HepG2 (cell line): Measurements from ENCODE around the gene DCDC1. TPM values are rescaled to one million over a fixed set of nuclear protein-coding genes. Genes with fewer than 3 reads are reported as not detected.

ENCODE experiments used
- ATAC-seq: fragments of 200-7000 bp; cut with Tn5 transposase; 3 replicates; pipeline ENCODE4 v1.9.1; 2020; ENCODE audit warnings: mild to moderate bottlenecking, moderate library complexity
- BruUV-seq: library from RNA; stranded (reverse); fragments of 400-500 nt; replicated peaks from 2 replicates; lab custom pipeline; 2021; lab: Mats Ljungman, UMichigan
- CTCF ChIA-PET: fragments of 300-600 bp; formaldehyde crosslinking; extraction: SDS; loops from one replicate; lab custom pipeline; 2021; ENCODE audit warnings: low total read pairs, inconsistent platforms, low intra/inter-chr PET ratio; lab: Yijun Ruan, JAX
- POLR2A ChIA-PET: fragments of 350-600 bp; sonication (Branson Sonifier 250); formaldehyde crosslinking; loops from one replicate; lab custom pipeline; 2020; ENCODE audit warnings: antibody characterized with exemption, inconsistent platforms; lab: Yijun Ruan, JAX
- DNase-seq: peaks from one replicate; pipeline ENCODE4 v3.0.0-alpha.2; 2015; ENCODE audit warnings: low spot score
- FAIRE-seq: peaks from 3 replicates; lab custom pipeline; 2011; peaks lifted over from hg19 to GRCh38; lab: Jason Lieb, UNC
- H2AFZ ChIP-seq: one replicate; pipeline ENCODE4 v1.6.1; 2011; ENCODE audit warnings: low read length, inconsistent platforms
- H3K27ac ChIP-seq: fragments of 300-600 bp; 3 replicates; pipeline ENCODE4 v1.8.0; 2011; ENCODE audit warnings: mixed run types, mild to moderate bottlenecking, mixed read lengths, low read length, inconsistent platforms; ENCODE audit not compliant: insufficient read depth; ENCODE audit errors: extremely low read length
- H3K27me3 ChIP-seq, 2 experiments: fragments of 200-600 bp in 1 of 2; 2 replicates in 1 of 2; 3 replicates in 1 of 2; pipeline versions ENCODE4 v1.6.0 to v1.8.0; 2011; ENCODE audit warnings: low read length in 2 of 2, mild to moderate bottlenecking in 2 of 2, moderate library complexity in 2 of 2, inconsistent platforms in 1 of 2; ENCODE audit not compliant: insufficient read depth in 2 of 2, control insufficient read depth in 1 of 2
- H3K36me3 ChIP-seq, 2 experiments: fragments of 200-600 bp in 1 of 2; replicated peaks in 1 of 2; 2 replicates in 1 of 2; 3 replicates in 1 of 2; pipeline versions ENCODE4 v1.5.1 to v1.8.0; 2011; ENCODE audit warnings: low read length in 2 of 2, inconsistent platforms in 1 of 2; ENCODE audit not compliant: insufficient read depth in 2 of 2, control insufficient read depth in 1 of 2
- H3K4me1 ChIP-seq: 2 replicates; pipeline ENCODE4 v1.5.1; 2012; ENCODE audit warnings: low read length, inconsistent platforms; ENCODE audit not compliant: insufficient read depth
- H3K4me2 ChIP-seq: 2 replicates; pipeline ENCODE4 v1.6.0; 2011; ENCODE audit warnings: low read depth, low read length, inconsistent platforms
- H3K4me3 ChIP-seq, 3 experiments: fragments of 200-600 bp in 1 of 3; sonication (generic), shearing (Covaris generic) in 1 of 3; replicated peaks in 1 of 3; 2 replicates each; pipeline ENCODE4 v1.5.1; 2011 to 2016; ENCODE audit warnings: low read length in 3 of 3, inconsistent platforms in 2 of 3, low read depth in 2 of 3, mild to moderate bottlenecking in 2 of 3, control low read depth in 1 of 3, mixed read lengths in 1 of 3; ENCODE audit not compliant: insufficient read depth in 1 of 3
- H3K79me2 ChIP-seq: one replicate; pipeline ENCODE4 v1.6.1; 2011; ENCODE audit warnings: low read length, inconsistent platforms; ENCODE audit not compliant: insufficient read depth
- H3K9ac ChIP-seq: 2 replicates; pipeline ENCODE4 v1.6.0; 2011; ENCODE audit warnings: mild to moderate bottlenecking, low read depth, low read length, inconsistent platforms; ENCODE audit not compliant: insufficient read depth
- H3K9me3 ChIP-seq: 2 replicates; pipeline ENCODE4 v1.5.1; 2012; ENCODE audit warnings: mild to moderate bottlenecking, low read length
- H4K20me1 ChIP-seq: 2 replicates; pipeline ENCODE4 v1.6.0; 2011; ENCODE audit warnings: inconsistent platforms, mild to moderate bottlenecking, low read length, moderate library complexity; ENCODE audit not compliant: insufficient read depth
- GFI1 ChIP-seq: sonication (generic); formaldehyde crosslinking; IDR thresholded peaks from 2 replicates; pipeline ENCODE4 v1.5.0; 2020; ENCODE audit warnings: missing genetic modification reagents, mild to moderate bottlenecking, borderline replicate concordance
- NFE2L2 ChIP-seq: fragments of 150-350 bp; IDR thresholded peaks from 2 replicates; pipeline ENCODE4 v1.6.1; 2014; ENCODE audit warnings: low read length
- NKX3-1 ChIP-seq: sonication (generic); formaldehyde crosslinking; IDR thresholded peaks from 2 replicates; pipeline ENCODE4 v1.5.0; 2020; ENCODE audit warnings: missing genetic modification reagents
- SETDB1 ChIP-seq: sonication (generic); formaldehyde crosslinking; IDR thresholded peaks from 2 replicates; pipeline ENCODE4 v1.5.1; 2020; ENCODE audit warnings: missing genetic modification reagents, mild to moderate bottlenecking, borderline replicate concordance
- STAG1 ChIP-seq: sonication (generic); formaldehyde crosslinking; IDR thresholded peaks from 2 replicates; pipeline ENCODE4 v1.4.0; 2020; ENCODE audit warnings: missing genetic modification reagents
- UBTF ChIP-seq: sonication (generic); formaldehyde crosslinking; IDR thresholded peaks from 2 replicates; pipeline ENCODE4 v1.4.0; 2020; ENCODE audit warnings: mild to moderate bottlenecking, missing genetic modification reagents
- XRCC5 ChIP-seq: fragments of 200-400 bp; formaldehyde crosslinking; optimal IDR thresholded peaks from 2 replicates; pipeline ENCODE3; 2017; ENCODE audit warnings: mild to moderate bottlenecking, low read length
- YEATS2 ChIP-seq: sonication (generic); formaldehyde crosslinking; IDR thresholded peaks from 2 replicates; pipeline ENCODE4 v1.4.0; 2020; ENCODE audit warnings: missing genetic modification reagents, borderline replicate concordance
- ZBTB1 ChIP-seq: sonication (generic); formaldehyde crosslinking; IDR thresholded peaks from 2 replicates; pipeline ENCODE4 v1.4.0; 2020; ENCODE audit warnings: missing genetic modification reagents, borderline replicate concordance
- ZNF496 ChIP-seq: sonication (generic); formaldehyde crosslinking; IDR thresholded peaks from 2 replicates; pipeline ENCODE4 v1.8.1; 2023; ENCODE audit warnings: mild to moderate bottlenecking, moderate library complexity, missing genetic modification reagents; ENCODE audit not compliant: insufficient replicate concordance
- ZNF597 ChIP-seq: sonication (generic); formaldehyde crosslinking; IDR thresholded peaks from 2 replicates; pipeline ENCODE4 v1.5.0; 2020; ENCODE audit warnings: missing genetic modification reagents
- ZNF605 ChIP-seq: sonication (generic); formaldehyde crosslinking; IDR thresholded peaks from 2 replicates; pipeline ENCODE4 v1.8.0; 2022; ENCODE audit warnings: mild to moderate bottlenecking, missing genetic modification reagents
- ZNF780A ChIP-seq: sonication (generic); formaldehyde crosslinking; IDR thresholded peaks from 2 replicates; pipeline ENCODE4 v1.8.0; 2022; ENCODE audit warnings: mild to moderate bottlenecking, missing genetic modification reagents, moderate library complexity
- WGBS: methylation state at CpG from one replicate; pipeline ENCODE4 v1.1.6; 2017; ENCODE audit warnings: low lambda C conversion rate; 5-methylcytosine and 5-hydroxymethylcytosine counted together
- in situ Hi-C: cut with HindIII; loops from 2 replicates; pipeline ENCODE4 v1.10.0; 2017; ENCODE audit warnings: low pct_unique_long_range_greater_than_20kb; ENCODE audit not compliant: extremely low pct_ligation_motif_present
- intact Hi-C: fragments of 100-400 bp; cut with micrococcal nuclease; formaldehyde crosslinking; loops from one replicate; pipeline ENCODE4 v1.10.0; 2022; ENCODE audit not compliant: unreplicated experiment
- polyA plus RNA-seq, 8 experiments: library from polyadenylated mRNA; depleted of rRNA in 3 of 8; stranded (reverse) in 7 of 8; unstranded in 1 of 8; fragments of >200 nt; fragmentation: Illumina TruSeq in 4 of 8; extraction: Trizol in 4 of 8; gene quantifications; 2 replicates each; pipeline versions ENCODE4 v1.2.1 to v1.2.3, GENCODE V29; 2011 to 2016; ENCODE audit warnings: low read depth in 4 of 8, missing spikeins in 1 of 8, mixed read lengths in 1 of 8; ENCODE audit not compliant: insufficient read depth in 1 of 8
- total RNA-seq, 5 experiments: library from RNA; depleted of rRNA; stranded (reverse); fragments of >200 nt; fragmentation: Illumina TruSeq; extraction: Trizol; gene quantifications; 2 replicates each; pipeline ENCODE4 v1.2.3, GENCODE V29; 2016; ENCODE audit warnings: low read depth in 1 of 5
- TF ChIP-seq, protein P1 (sequence below): sonication (generic); formaldehyde crosslinking; IDR thresholded peaks from 2 replicates; pipeline ENCODE4 v1.5.0; 2020; ENCODE audit warnings: missing genetic modification reagents
- TF ChIP-seq, protein P2 (sequence below): sonication (generic); formaldehyde crosslinking; IDR thresholded peaks from 2 replicates; pipeline ENCODE4 v1.4.0; 2020; ENCODE audit warnings: low read depth, mild to moderate bottlenecking, missing genetic modification reagents
- TF ChIP-seq, protein P3 (sequence below): IDR thresholded peaks from 2 replicates; pipeline ENCODE4 v1.6.1; 2016; ENCODE audit warnings: mild to moderate bottlenecking

The DCDC1 gene
- total and polyA plus RNA-seq, 2 of the 13 experiments (the other 11 are each of a cell fraction or from before 2014, with no cell fraction given) = 0.12 to 0.27 TPM

GRCh38 chr11:30917859-30918478, 451.6 kb downstream of the DCDC1 start (continued):
- TF ChIP-seq, protein P1, sequence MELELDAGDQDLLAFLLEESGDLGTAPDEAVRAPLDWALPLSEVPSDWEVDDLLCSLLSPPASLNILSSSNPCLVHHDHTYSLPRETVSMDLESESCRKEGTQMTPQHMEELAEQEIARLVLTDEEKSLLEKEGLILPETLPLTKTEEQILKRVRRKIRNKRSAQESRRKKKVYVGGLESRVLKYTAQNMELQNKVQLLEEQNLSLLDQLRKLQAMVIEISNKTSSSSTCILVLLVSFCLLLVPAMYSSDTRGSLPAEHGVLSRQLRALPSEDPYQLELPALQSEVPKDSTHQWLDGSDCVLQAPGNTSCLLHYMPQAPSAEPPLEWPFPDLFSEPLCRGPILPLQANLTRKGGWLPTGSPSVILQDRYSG (CRISPR knock-in tag) = no peak
- peak; percentile 73 for TF ChIP-seq STAG1 (CRISPR knock-in tag)
- no peak for TF ChIP-seq ZNF496

GRCh38 chr11:30917266-30917665, 452.3 kb downstream of the DCDC1 start:
- Histone ChIP-seq H3K9me3 (no peaks in the 10 kb centered on the region), H3K27me3 (no peaks in the 10 kb centered on the region), H3K9ac (no peak overlapping the region), H3K4me2 (no peak overlapping the region), H3K36me3 (no peaks in the 10 kb centered on the region), H3K4me1 (no peaks in the 10 kb centered on the region), H4K20me1 (no peaks in the 10 kb centered on the region), H3K27ac (no peak overlapping the region), H2AFZ (no peak overlapping the region), H3K79me2 (no peaks in the 10 kb centered on the region), H3K4me3 (no peak overlapping the region)
- 50% methylated on average over 2 of the region's 2 CpGs for WGBS
- ATAC-seq (no peak), FAIRE-seq (no peak), DNase-seq (no peak)
- CTCF ChIA-PET = interaction anchor here (0.7 to 1.7 kb wide), 3 partner anchors 182 to 1298 kb away, joined by 3 to 14 read pairs (median 5); no protein-coding TSS in a partner anchor
- intact Hi-C loops = no loop called here
- BruUV-seq = no TSS peak
- in situ Hi-C loops = loop anchor here (5.0 to 25.0 kb wide), 2 partner anchors 575 to 1480 kb away; no protein-coding TSS in a partner anchor
- POLR2A ChIA-PET = no interaction called here
- TF ChIP-seq YEATS2 = no peak
- TF ChIP-seq NFE2L2 = no peak
- no peak for TF ChIP-seq ZNF597
- TF ChIP-seq SETDB1 = no peak
- TF ChIP-seq NKX3-1 (CRISPR knock-in tag) = no peak
- no peak for TF ChIP-seq ZNF780A (CRISPR knock-in tag)
- no peak for TF ChIP-seq GFI1 (CRISPR knock-in tag)
- TF ChIP-seq, protein P2, sequence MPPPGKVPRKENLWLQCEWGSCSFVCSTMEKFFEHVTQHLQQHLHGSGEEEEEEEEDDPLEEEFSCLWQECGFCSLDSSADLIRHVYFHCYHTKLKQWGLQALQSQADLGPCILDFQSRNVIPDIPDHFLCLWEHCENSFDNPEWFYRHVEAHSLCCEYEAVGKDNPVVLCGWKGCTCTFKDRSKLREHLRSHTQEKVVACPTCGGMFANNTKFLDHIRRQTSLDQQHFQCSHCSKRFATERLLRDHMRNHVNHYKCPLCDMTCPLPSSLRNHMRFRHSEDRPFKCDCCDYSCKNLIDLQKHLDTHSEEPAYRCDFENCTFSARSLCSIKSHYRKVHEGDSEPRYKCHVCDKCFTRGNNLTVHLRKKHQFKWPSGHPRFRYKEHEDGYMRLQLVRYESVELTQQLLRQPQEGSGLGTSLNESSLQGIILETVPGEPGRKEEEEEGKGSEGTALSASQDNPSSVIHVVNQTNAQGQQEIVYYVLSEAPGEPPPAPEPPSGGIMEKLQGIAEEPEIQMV (CRISPR knock-in tag) = no peak
- TF ChIP-seq UBTF (CRISPR knock-in tag) = no peak
- no peak for TF ChIP-seq ZNF605 (CRISPR knock-in tag)
- TF ChIP-seq XRCC5 = no peak
- TF ChIP-seq, protein P3, sequence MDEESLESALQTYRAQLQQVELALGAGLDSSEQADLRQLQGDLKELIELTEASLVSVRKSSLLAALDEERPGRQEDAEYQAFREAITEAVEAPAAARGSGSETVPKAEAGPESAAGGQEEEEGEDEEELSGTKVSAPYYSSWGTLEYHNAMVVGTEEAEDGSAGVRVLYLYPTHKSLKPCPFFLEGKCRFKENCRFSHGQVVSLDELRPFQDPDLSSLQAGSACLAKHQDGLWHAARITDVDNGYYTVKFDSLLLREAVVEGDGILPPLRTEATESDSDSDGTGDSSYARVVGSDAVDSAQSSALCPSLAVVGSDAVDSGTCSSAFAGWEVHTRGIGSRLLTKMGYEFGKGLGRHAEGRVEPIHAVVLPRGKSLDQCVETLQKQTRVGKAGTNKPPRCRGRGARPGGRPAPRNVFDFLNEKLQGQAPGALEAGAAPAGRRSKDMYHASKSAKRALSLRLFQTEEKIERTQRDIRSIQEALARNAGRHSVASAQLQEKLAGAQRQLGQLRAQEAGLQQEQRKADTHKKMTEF = no peak
- TF ChIP-seq ZBTB1 (CRISPR knock-in tag) = no peak
